Liver (tissue), 3 donors: ENCODE data around the gene GUCY2D.

Experiments used
- GABPA ChIP-seq, 2 donors: IDR thresholded peaks in 1 of 2; conservative IDR thresholded peaks in 1 of 2; 2 replicates each; pipeline ENCODE4 v1.6.1; 2016; ENCODE audit warnings: antibody characterized with exemption in 2 of 2, mild to moderate bottlenecking in 1 of 2, moderate library complexity in 1 of 2
- SP1 ChIP-seq: IDR thresholded peaks from 2 replicates; pipeline ENCODE4 v1.6.1; 2018; ENCODE audit warnings: antibody characterized with exemption, mild to moderate bottlenecking
- TAF1 ChIP-seq: conservative IDR thresholded peaks from 2 replicates; pipeline ENCODE4 v1.6.1; 2016; ENCODE audit warnings: antibody characterized with exemption, mild to moderate bottlenecking
- TF ChIP-seq, protein P1 (sequence below): fragments of 150-350 bp; IDR thresholded peaks from 2 replicates; pipeline ENCODE4 v1.5.1; 2017; ENCODE audit warnings: improper control_type of control experiment, low read depth, low read length; ENCODE audit not compliant: missing input control
- TF ChIP-seq, protein P2 (sequence below): IDR thresholded peaks from 2 replicates; pipeline ENCODE4 v1.6.1; 2016; ENCODE audit warnings: antibody characterized with exemption
- TF ChIP-seq, protein P3 (sequence below): IDR thresholded peaks from 2 replicates; pipeline ENCODE4 v1.6.1; 2016; ENCODE audit warnings: antibody characterized with exemption, mild to moderate bottlenecking
- donor health status: healthy.
- donor health status: healthy.

DNA sequence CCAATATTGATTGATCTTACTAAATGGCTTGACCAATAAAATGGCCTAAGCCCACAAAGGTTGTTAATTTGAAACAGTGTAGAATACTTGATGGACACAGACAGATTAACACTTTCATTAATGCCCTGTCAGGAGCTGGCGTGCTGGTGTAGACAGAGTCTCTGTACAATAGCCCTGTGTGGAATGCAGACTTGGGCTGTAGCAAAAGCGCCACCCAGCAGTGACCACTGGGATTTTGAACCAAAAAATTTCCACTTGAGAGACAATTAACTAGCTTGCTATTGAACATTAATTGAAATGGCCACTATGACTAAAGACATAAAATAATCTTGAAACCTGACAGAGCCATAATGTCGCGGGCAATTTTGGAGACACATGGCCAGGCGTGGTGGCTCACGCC, 19.7 kb upstream of the GUCY2D start:
- TF ChIP-seq, protein P1, sequence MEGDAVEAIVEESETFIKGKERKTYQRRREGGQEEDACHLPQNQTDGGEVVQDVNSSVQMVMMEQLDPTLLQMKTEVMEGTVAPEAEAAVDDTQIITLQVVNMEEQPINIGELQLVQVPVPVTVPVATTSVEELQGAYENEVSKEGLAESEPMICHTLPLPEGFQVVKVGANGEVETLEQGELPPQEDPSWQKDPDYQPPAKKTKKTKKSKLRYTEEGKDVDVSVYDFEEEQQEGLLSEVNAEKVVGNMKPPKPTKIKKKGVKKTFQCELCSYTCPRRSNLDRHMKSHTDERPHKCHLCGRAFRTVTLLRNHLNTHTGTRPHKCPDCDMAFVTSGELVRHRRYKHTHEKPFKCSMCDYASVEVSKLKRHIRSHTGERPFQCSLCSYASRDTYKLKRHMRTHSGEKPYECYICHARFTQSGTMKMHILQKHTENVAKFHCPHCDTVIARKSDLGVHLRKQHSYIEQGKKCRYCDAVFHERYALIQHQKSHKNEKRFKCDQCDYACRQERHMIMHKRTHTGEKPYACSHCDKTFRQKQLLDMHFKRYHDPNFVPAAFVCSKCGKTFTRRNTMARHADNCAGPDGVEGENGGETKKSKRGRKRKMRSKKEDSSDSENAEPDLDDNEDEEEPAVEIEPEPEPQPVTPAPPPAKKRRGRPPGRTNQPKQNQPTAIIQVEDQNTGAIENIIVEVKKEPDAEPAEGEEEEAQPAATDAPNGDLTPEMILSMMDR, result no peak
- TF ChIP-seq, protein P2, sequence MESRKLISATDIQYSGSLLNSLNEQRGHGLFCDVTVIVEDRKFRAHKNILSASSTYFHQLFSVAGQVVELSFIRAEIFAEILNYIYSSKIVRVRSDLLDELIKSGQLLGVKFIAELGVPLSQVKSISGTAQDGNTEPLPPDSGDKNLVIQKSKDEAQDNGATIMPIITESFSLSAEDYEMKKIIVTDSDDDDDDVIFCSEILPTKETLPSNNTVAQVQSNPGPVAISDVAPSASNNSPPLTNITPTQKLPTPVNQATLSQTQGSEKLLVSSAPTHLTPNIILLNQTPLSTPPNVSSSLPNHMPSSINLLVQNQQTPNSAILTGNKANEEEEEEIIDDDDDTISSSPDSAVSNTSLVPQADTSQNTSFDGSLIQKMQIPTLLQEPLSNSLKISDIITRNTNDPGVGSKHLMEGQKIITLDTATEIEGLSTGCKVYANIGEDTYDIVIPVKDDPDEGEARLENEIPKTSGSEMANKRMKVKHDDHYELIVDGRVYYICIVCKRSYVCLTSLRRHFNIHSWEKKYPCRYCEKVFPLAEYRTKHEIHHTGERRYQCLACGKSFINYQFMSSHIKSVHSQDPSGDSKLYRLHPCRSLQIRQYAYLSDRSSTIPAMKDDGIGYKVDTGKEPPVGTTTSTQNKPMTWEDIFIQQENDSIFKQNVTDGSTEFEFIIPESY, result no peak
- TF ChIP-seq SP1 (no peak), TAF1 (no peak), GABPA (IDR thresholded peaks at IDR 0.05 in 1 of 2, conservative IDR thresholded peaks at IDR 0.05 in 1 of 2) (no peak)
- TF ChIP-seq, protein P3, sequence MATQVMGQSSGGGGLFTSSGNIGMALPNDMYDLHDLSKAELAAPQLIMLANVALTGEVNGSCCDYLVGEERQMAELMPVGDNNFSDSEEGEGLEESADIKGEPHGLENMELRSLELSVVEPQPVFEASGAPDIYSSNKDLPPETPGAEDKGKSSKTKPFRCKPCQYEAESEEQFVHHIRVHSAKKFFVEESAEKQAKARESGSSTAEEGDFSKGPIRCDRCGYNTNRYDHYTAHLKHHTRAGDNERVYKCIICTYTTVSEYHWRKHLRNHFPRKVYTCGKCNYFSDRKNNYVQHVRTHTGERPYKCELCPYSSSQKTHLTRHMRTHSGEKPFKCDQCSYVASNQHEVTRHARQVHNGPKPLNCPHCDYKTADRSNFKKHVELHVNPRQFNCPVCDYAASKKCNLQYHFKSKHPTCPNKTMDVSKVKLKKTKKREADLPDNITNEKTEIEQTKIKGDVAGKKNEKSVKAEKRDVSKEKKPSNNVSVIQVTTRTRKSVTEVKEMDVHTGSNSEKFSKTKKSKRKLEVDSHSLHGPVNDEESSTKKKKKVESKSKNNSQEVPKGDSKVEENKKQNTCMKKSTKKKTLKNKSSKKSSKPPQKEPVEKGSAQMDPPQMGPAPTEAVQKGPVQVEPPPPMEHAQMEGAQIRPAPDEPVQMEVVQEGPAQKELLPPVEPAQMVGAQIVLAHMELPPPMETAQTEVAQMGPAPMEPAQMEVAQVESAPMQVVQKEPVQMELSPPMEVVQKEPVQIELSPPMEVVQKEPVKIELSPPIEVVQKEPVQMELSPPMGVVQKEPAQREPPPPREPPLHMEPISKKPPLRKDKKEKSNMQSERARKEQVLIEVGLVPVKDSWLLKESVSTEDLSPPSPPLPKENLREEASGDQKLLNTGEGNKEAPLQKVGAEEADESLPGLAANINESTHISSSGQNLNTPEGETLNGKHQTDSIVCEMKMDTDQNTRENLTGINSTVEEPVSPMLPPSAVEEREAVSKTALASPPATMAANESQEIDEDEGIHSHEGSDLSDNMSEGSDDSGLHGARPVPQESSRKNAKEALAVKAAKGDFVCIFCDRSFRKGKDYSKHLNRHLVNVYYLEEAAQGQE, result no peak
